Naive B cell (primary cell): Measurements from ENCODE around the gene CD37. TPM values are rescaled to one million over a fixed set of nuclear protein-coding genes. Genes with fewer than 3 reads are reported as not detected.

Source experiments
- ATAC-seq, 2 donors: fragments of 150-1000 bp; cut with Tn5 transposase; 2 replicates each; pipeline ENCODE4 v1.10.0; 2021; ENCODE audit warnings: low read depth in 2 of 2, mild to moderate bottlenecking in 2 of 2, moderate library complexity in 2 of 2
- DNase-seq: peaks from one replicate; pipeline ENCODE4 v3.0.0; 2022
- H3K27ac Mint-ChIP-seq, 6 donors: one replicate each; pipeline ENCODE4 v1.8.0; 2020 to 2022; ENCODE audit warnings: mild to moderate bottlenecking in 6 of 6, mixed read lengths in 6 of 6, moderate library complexity in 5 of 6, inconsistent platforms in 2 of 6
- H3K27me3 Mint-ChIP-seq, 3 donors: one replicate each; pipeline ENCODE4 v1.8.0; 2021 to 2022; ENCODE audit warnings: mixed read lengths in 3 of 3, mild to moderate bottlenecking in 1 of 3
- H3K36me3 Mint-ChIP-seq, 2 donors: one replicate each; pipeline ENCODE4 v1.8.0; 2020 to 2022; ENCODE audit warnings: mixed read lengths in 2 of 2, inconsistent platforms in 1 of 2, mild to moderate bottlenecking in 1 of 2
- H3K4me1 Mint-ChIP-seq, 3 donors: one replicate each; pipeline ENCODE4 v1.8.0; 2020 to 2022; ENCODE audit warnings: mixed read lengths in 3 of 3, inconsistent platforms in 1 of 3, mild to moderate bottlenecking in 1 of 3, moderate library complexity in 1 of 3
- H3K4me3 Mint-ChIP-seq, 8 donors: one replicate each; pipeline ENCODE4 v1.8.0; 2020 to 2022; ENCODE audit warnings: mild to moderate bottlenecking in 8 of 8, mixed read lengths in 8 of 8, moderate library complexity in 8 of 8, inconsistent platforms in 2 of 8
- H3K9me3 Mint-ChIP-seq, 7 donors: one replicate each; pipeline ENCODE4 v1.8.0; 2020 to 2022; ENCODE audit warnings: mixed read lengths in 7 of 7, mild to moderate bottlenecking in 5 of 7, inconsistent platforms in 2 of 7, moderate library complexity in 1 of 7
- polyA plus RNA-seq, 6 donors: library from polyadenylated mRNA; unstranded; fragments of 300-500 nt; fragmentation: Illumina TruSeq; gene quantifications; one replicate each; pipeline ENCODE4 v1.2.3, GENCODE V29; 2021; ENCODE audit warnings: low read depth in 6 of 6

Gene CD37
- polyA plus RNA-seq, 6 donors from 2014 or later, result 672 to 1,032 (median 882) TPM

DNA sequence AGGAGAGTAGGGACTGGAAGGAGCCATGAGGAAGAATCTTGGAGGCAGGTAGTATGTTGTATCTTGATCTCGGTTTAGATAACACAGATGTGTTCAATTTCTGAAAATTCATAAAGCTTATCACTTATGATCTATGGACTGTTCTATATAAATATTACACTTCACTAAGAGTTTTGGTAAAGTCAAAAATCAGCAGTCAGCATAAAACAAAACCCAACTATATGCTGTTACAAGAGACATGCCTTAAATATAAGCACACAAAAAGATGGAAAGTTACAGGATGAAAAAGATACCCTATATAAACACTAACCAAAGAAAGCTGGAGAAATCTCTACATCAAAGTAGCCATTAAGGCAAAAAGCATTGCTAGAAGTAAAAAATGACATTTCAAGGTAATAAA lies 48.4 kb downstream of the CD37 start:
- H3K4me1 Mint-ChIP-seq, result peaks cover 8 to 16% (median 15%) of the 10 kb centered on the region in 3 donors
- peaks cover 5 to 7% of the 10 kb centered on the region in 2 donors for H3K36me3 Mint-ChIP-seq
- peak overlapping the region in 1 of 8 donors; percentile 16 for H3K4me3 Mint-ChIP-seq
- peaks cover 5 to 14% (median 10%) of the 10 kb centered on the region in 7 donors for H3K9me3 Mint-ChIP-seq
- peak overlapping the region in 1 of 6 donors; percentile 5 for H3K27ac Mint-ChIP-seq
- H3K27me3 Mint-ChIP-seq, result peaks cover 4 to 15% (median 5%) of the 10 kb centered on the region in 3 donors
- ATAC-seq (no peak), DNase-seq (no peak)

DNA sequence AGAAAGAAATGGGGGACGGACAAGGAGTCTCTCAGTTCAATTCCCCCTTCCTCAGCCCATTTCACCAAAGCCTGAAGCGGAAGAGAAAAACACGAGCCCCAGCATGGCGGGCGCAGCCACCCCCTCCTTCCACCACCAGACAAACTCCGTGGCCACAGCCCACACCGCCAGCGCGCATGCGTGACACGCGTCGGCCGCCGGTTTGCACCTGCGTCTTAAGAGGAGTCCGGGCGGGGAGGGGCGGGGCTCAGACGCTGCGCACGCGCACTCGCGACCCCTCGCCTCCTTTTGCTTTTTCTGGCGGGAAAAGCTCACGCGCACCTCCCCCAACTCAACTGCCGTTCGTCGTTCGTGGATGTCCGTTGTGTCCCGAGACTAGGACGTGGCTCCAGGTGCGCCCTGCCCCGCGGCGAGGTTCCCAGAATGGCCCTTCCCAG lies 52.7 kb downstream of the CD37 start, which contains the start of gene KASH5:
Gene KASH5 (plus strand): TSS at position 314 of the 437 bp plus-strand sequence. CDS start 2,635 bp downstream, outside the sequence.
- peak; percentile 29 to 63 for ATAC-seq
- H3K9me3 Mint-ChIP-seq, result peaks cover 0 to 4% (median 0%) of the 10 kb centered on the region in 7 donors

GRCh38 chr19:49389406-49389805 lies 54.2 kb downstream of the CD37 start:
- Mint-ChIP-seq H3K36me3 (no peaks in the 10 kb centered on the region), H3K27ac (peak overlapping the region in 2 of 6 donors; percentile 10 to 41), H3K9me3 (no peaks in the 10 kb centered on the region), H3K4me1 (peaks cover 30 to 51% (median 44%) of the 10 kb centered on the region in 3 donors), H3K4me3 (peak overlapping the region in 1 of 8 donors; percentile 53), H3K27me3 (no peaks in the 10 kb centered on the region)
- no peak for ATAC-seq
- no peak for DNase-seq

More for the DNA sequence above, 52.7 kb downstream of the CD37 start, which contains the start of gene KASH5:
- H3K27ac Mint-ChIP-seq, result peak within 1 kb of the TSS; percentile 75 to 98 (median 93)
- H3K27me3 Mint-ChIP-seq, result no peaks in the 10 kb centered on the region
- no peaks in the 10 kb centered on the region for H3K36me3 Mint-ChIP-seq
- H3K4me1 Mint-ChIP-seq, result peaks cover 30 to 51% (median 44%) of the 10 kb centered on the region in 3 donors
- H3K4me3 Mint-ChIP-seq, result peak within 1 kb of the TSS; percentile 27 to 87 (median 66)
- DNase-seq, result peak; percentile 83

Other genes starting within 250 kb of the CD37 start
- 10 to 100 TPM; 29.8 to 63.5 (median 41.6) TPM for gene SNRNP70, start 250.0 kb upstream of the CD37 start, polyA plus RNA-seq
- gene LIN7B, start 221.0 kb upstream of the CD37 start, polyA plus RNA-seq, result 1 to 10 TPM in 5 of 6 donors, not detected in 1; 2.8 to 5.0 (median 3.5) TPM
- gene C19orf73, start 216.3 kb upstream of the CD37 start, polyA plus RNA-seq, result 1 to 10 TPM; 2.8 to 6.3 (median 5.8) TPM
- under 1 TPM in 2 of 6 donors, not detected in 4; 0.23 to 0.26 TPM for gene PPFIA3, start 215.9 kb upstream of the CD37 start, polyA plus RNA-seq
- gene HRC, start 180.0 kb upstream of the CD37 start, polyA plus RNA-seq, result not detected
- under 1 TPM in 1 of 6 donors, not detected in 5; 0.45 TPM for gene TRPM4, start 177.6 kb upstream of the CD37 start, polyA plus RNA-seq
- 10 to 100 TPM in 1 of 6 donors, 1 to 10 TPM in 5; 5.8 to 17.4 (median 8.4) TPM for gene SLC6A16, start 10.2 kb upstream of the CD37 start, polyA plus RNA-seq
- 1 to 10 TPM in 5 of 6 donors, under 1 TPM in 1; 0.80 to 5.4 (median 3.0) TPM for gene TEAD2, start 27.0 kb downstream of the CD37 start, polyA plus RNA-seq
- gene DKKL1, start 28.5 kb downstream of the CD37 start, polyA plus RNA-seq, result 1 to 10 TPM in 1 of 6 donors, under 1 TPM in 2, not detected in 3; 0.55 to 2.8 (median 0.82) TPM
- gene KASH5, start 52.8 kb downstream of the CD37 start, polyA plus RNA-seq, result not detected
- not detected for gene PTH2, start 88.0 kb downstream of the CD37 start, polyA plus RNA-seq
- gene GFY, start 90.0 kb downstream of the CD37 start, polyA plus RNA-seq, result not detected
- gene SLC17A7, start 106.1 kb downstream of the CD37 start, polyA plus RNA-seq, result not detected
- gene PIH1D1, start 116.4 kb downstream of the CD37 start, polyA plus RNA-seq, result 10 to 100 TPM; 70.3 to 95.3 (median 79.0) TPM
- gene ALDH16A1, start 117.8 kb downstream of the CD37 start, polyA plus RNA-seq, result 100 to 1,000 TPM in 1 of 6 donors, 10 to 100 TPM in 5; 54.2 to 103 (median 74.6) TPM
- gene FLT3LG, start 138.8 kb downstream of the CD37 start, polyA plus RNA-seq, result 10 to 100 TPM in 5 of 6 donors, 1 to 10 TPM in 1; 9.5 to 15.0 (median 11.4) TPM
- 1,000 to 10,000 TPM; 1,519 to 3,103 (median 2,606) TPM for gene RPL13A, start 152.2 kb downstream of the CD37 start, polyA plus RNA-seq
- 1,000 to 10,000 TPM; 2,581 to 3,900 (median 3,339) TPM for gene RPS11, start 161.0 kb downstream of the CD37 start, polyA plus RNA-seq
- 10 to 100 TPM; 56.7 to 69.7 (median 62.7) TPM for gene FCGRT, start 177.3 kb downstream of the CD37 start, polyA plus RNA-seq
- gene RCN3, start 192.6 kb downstream of the CD37 start, polyA plus RNA-seq, result under 1 TPM in 2 of 6 donors, not detected in 4; 0.17 to 0.43 TPM
- 100 to 1,000 TPM in 5 of 6 donors, 10 to 100 TPM in 1; 89.5 to 136 (median 113) TPM for gene NOSIP, start 245.2 kb downstream of the CD37 start, polyA plus RNA-seq
- gene PRRG2, start 245.9 kb downstream of the CD37 start, polyA plus RNA-seq, result under 1 TPM in 5 of 6 donors, not detected in 1; 0.20 to 0.79 (median 0.62) TPM